ENCODE results near the gene SLC28A1.

GRCh38 chr15:84840741-84841429 is 43.6 kb upstream of the SLC28A1 start:
- TF ChIP-seq, protein P1, sequence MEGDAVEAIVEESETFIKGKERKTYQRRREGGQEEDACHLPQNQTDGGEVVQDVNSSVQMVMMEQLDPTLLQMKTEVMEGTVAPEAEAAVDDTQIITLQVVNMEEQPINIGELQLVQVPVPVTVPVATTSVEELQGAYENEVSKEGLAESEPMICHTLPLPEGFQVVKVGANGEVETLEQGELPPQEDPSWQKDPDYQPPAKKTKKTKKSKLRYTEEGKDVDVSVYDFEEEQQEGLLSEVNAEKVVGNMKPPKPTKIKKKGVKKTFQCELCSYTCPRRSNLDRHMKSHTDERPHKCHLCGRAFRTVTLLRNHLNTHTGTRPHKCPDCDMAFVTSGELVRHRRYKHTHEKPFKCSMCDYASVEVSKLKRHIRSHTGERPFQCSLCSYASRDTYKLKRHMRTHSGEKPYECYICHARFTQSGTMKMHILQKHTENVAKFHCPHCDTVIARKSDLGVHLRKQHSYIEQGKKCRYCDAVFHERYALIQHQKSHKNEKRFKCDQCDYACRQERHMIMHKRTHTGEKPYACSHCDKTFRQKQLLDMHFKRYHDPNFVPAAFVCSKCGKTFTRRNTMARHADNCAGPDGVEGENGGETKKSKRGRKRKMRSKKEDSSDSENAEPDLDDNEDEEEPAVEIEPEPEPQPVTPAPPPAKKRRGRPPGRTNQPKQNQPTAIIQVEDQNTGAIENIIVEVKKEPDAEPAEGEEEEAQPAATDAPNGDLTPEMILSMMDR (IDR thresholded peaks at IDR 0.05; ENCODE audit: low read depth, low read length): no peak
- TF ChIP-seq MAX (IDR thresholded peaks at IDR 0.05; ENCODE audit: low read depth, low read length) (no peak), POLR2A (IDR thresholded peaks at IDR 0.05; ENCODE audit: extremely low read depth, insufficient read length) (no peak)
